BJ (cell line): ENCODE measurements around the gene PGF. TPM values are rescaled to one million over a fixed set of nuclear protein-coding genes. Genes with fewer than 3 reads are reported as not detected.

ENCODE experiments used
- CTCF ChIA-PET: fragments of 350-600 bp; formaldehyde crosslinking; extraction: SDS; loops from one replicate; lab custom pipeline; 2021; ENCODE audit warnings: antibody characterized with exemption, inconsistent platforms; lab: Yijun Ruan, JAX
- POLR2A ChIA-PET: fragments of 300-600 bp; sonication (Branson Sonifier 250); formaldehyde crosslinking; extraction: SDS; loops from one replicate; lab custom pipeline; 2021; ENCODE audit warnings: antibody characterized with exemption; lab: Charles Lee
- DNase-seq: peaks from one replicate; pipeline ENCODE4 v3.0.0-alpha.2; 2011; ENCODE audit warnings: low read depth
- H3K27me3 ChIP-seq: 2 replicates; pipeline ENCODE4 v1.6.0; 2011; ENCODE audit warnings: low read length; ENCODE audit not compliant: control insufficient read depth, insufficient read depth
- H3K36me3 ChIP-seq: 2 replicates; pipeline ENCODE4 v1.5.1; 2011; ENCODE audit warnings: low read length; ENCODE audit not compliant: control insufficient read depth, insufficient read depth
- H3K4me3 ChIP-seq: 2 replicates; pipeline ENCODE4 v1.5.1; 2011; ENCODE audit warnings: low read depth, mild to moderate bottlenecking, control low read depth, low read length
- CTCF ChIP-seq: IDR thresholded peaks from 2 replicates; pipeline ENCODE4 v1.5.1; 2011; ENCODE audit warnings: low read depth, mild to moderate bottlenecking, control low read depth, inconsistent platforms, low read length, moderate library complexity; ENCODE audit not compliant: insufficient read depth
- polyA plus RNA-seq: library from polyadenylated mRNA; depleted of rRNA; stranded (reverse); fragments of >200 nt; gene quantifications from 2 replicates; pipeline ENCODE4 v1.2.3, GENCODE V29; 2011

Gene PGF
- polyA plus RNA-seq, 1 experiment: 4.1 TPM

GRCh38 chr14:74947353-74948227, 7.8 kb downstream of the PGF start:
- Histone ChIP-seq H3K4me3 (no peak overlapping the region; the same call in 1 of the 2 replicates), H3K27me3 (no peaks in the 10 kb centered on the region; the same call in 1 of the 2 replicates), H3K36me3 (peaks cover 6% of the 10 kb centered on the region)
- ChIA-PET POLR2A (no interaction called here), CTCF (interaction anchor here (0.6 to 6.6 kb wide), 17 partner anchors 12 to 147 kb away, joined by 3 to 105 read pairs (median 6); partner anchors contain the start of genes ACYP1 and RPS6KL1)
- no peak for TF ChIP-seq CTCF
- DNase-seq: no peak

GRCh38 chr14:74946659-74947281, 8.6 kb downstream of the PGF start:
- no peak for TF ChIP-seq CTCF
- Histone ChIP-seq H3K27me3 (no peaks in the 10 kb centered on the region; the same call in 1 of the 2 replicates), H3K4me3 (no peak overlapping the region), H3K36me3 (peaks cover 6% of the 10 kb centered on the region)
- CTCF ChIA-PET: interaction anchor here (0.6 to 6.6 kb wide), 23 partner anchors 7 to 154 kb away, joined by 3 to 105 read pairs (median 5); partner anchors contain the start of genes ACYP1, PGF, RPS6KL1 and ZC2HC1C
- no peak for DNase-seq
- POLR2A ChIA-PET: no interaction called here

GRCh38 chr14:74945852-74946658, 9.3 kb downstream of the PGF start:
- H3K36me3 ChIP-seq: peaks cover 6% of the 10 kb centered on the region
- CTCF ChIA-PET: interaction anchor here (0.8 to 6.6 kb wide), 28 partner anchors 8 to 155 kb away, joined by 3 to 105 read pairs (median 4); partner anchors contain the start of genes ACYP1, DLST, EIF2B2 and PGF
- no peak overlapping the region for H3K4me3 ChIP-seq
- POLR2A ChIA-PET: no interaction called here
- peak; percentile 96 for TF ChIP-seq CTCF
- no peaks in the 10 kb centered on the region; the same call in 1 of the 2 replicates for H3K27me3 ChIP-seq
- DNase-seq: no peak

GRCh38 chr14:74945261-74945851, 10.0 kb downstream of the PGF start:
- DNase-seq: no peak
- Histone ChIP-seq H3K36me3 (peaks cover 6% of the 10 kb centered on the region), H3K4me3 (no peak overlapping the region), H3K27me3 (no peaks in the 10 kb centered on the region; the same call in 1 of the 2 replicates)
- peak; percentile 58 for TF ChIP-seq CTCF
- CTCF ChIA-PET: interaction anchor here (0.7 to 6.6 kb wide), 29 partner anchors 9 to 156 kb away, joined by 3 to 105 read pairs (median 4); partner anchors contain the start of genes DLST, EIF2B2, PGF and ZC2HC1C
- POLR2A ChIA-PET: no interaction called here
